WTC11 (cell line): ENCODE measurements around the gene THSD4. TPM values are rescaled to one million over a fixed set of nuclear protein-coding genes. Genes with fewer than 3 reads are reported as not detected.

ENCODE experiments used
- ATAC-seq: fragments of 200-7000 bp; cut with Tn5 transposase; 2 replicates; pipeline ENCODE4 v1.10.0; 2021; ENCODE audit warnings: mild to moderate bottlenecking, moderate library complexity
- CTCF ChIA-PET: fragments of 300-600 bp; sonication (Branson Sonifier 250); formaldehyde crosslinking; loops from one replicate; lab custom pipeline; 2021; ENCODE audit warnings: antibody characterized with exemption; lab: Charles Lee
- POLR2A ChIA-PET: fragments of 350-600 bp; sonication (Branson Sonifier 250); formaldehyde crosslinking; loops from one replicate; lab custom pipeline; 2021; ENCODE audit warnings: antibody characterized with exemption; lab: Charles Lee
- DNase-seq: peaks from one replicate; pipeline ENCODE4 v3.0.0; 2021; ENCODE audit warnings: low spot score
- H3K27ac Mint-ChIP-seq: 2 replicates; pipeline ENCODE4 v1.8.0; 2021; ENCODE audit warnings: mixed read lengths
- H3K27me3 Mint-ChIP-seq: 2 replicates; pipeline ENCODE4 v1.8.0; 2021; ENCODE audit warnings: low read depth, mild to moderate bottlenecking, moderate library complexity, mixed read lengths
- H3K36me3 Mint-ChIP-seq: 2 replicates; pipeline ENCODE4 v1.8.0; 2021; ENCODE audit warnings: mixed read lengths
- H3K4me1 Mint-ChIP-seq: 2 replicates; pipeline ENCODE4 v1.8.0; 2022; ENCODE audit warnings: mixed read lengths
- H3K4me3 Mint-ChIP-seq: 2 replicates; pipeline ENCODE4 v1.8.0; 2021; ENCODE audit warnings: mild to moderate bottlenecking, moderate library complexity, mixed read lengths
- H3K9me3 Mint-ChIP-seq: 2 replicates; pipeline ENCODE4 v1.8.0; 2021; ENCODE audit warnings: mixed read lengths
- CBFB ChIP-seq: sonication (generic); formaldehyde crosslinking; IDR thresholded peaks from 2 replicates; pipeline ENCODE4 v1.8.1; 2022; ENCODE audit warnings: mild to moderate bottlenecking, low read depth, missing genetic modification reagents
- E2F4 ChIP-seq: sonication (generic); formaldehyde crosslinking; IDR thresholded peaks from 2 replicates; pipeline ENCODE4 v1.8.1; 2022; ENCODE audit warnings: low read depth, mild to moderate bottlenecking, moderate library complexity, missing genetic modification reagents, borderline replicate concordance
- FOXJ3 ChIP-seq: sonication (generic); formaldehyde crosslinking; IDR thresholded peaks from 2 replicates; pipeline ENCODE4 v1.9.0; 2021; ENCODE audit warnings: missing genetic modification reagents, mild to moderate bottlenecking, borderline replicate concordance
- FOXP4 ChIP-seq: sonication (generic); formaldehyde crosslinking; IDR thresholded peaks from 2 replicates; pipeline ENCODE4 v1.8.0; 2022; ENCODE audit warnings: mild to moderate bottlenecking, missing genetic modification reagents
- NFE2L1 ChIP-seq: sonication (generic); formaldehyde crosslinking; IDR thresholded peaks from 2 replicates; pipeline ENCODE4 v1.8.1; 2023; ENCODE audit warnings: missing genetic modification reagents
- NR2C2 ChIP-seq: sonication (generic); formaldehyde crosslinking; IDR thresholded peaks from 2 replicates; pipeline ENCODE4 v1.8.0; 2022; ENCODE audit warnings: mild to moderate bottlenecking, missing genetic modification reagents
- PREB ChIP-seq: sonication (generic); formaldehyde crosslinking; IDR thresholded peaks from 2 replicates; pipeline ENCODE4 v1.8.1; 2022; ENCODE audit warnings: mild to moderate bottlenecking, missing genetic modification reagents, moderate library complexity, borderline replicate concordance
- SP1 ChIP-seq: sonication (generic); formaldehyde crosslinking; conservative IDR thresholded peaks from 2 replicates; pipeline ENCODE4 v1.8.1; 2022; ENCODE audit warnings: missing genetic modification reagents
- TEAD4 ChIP-seq: sonication (generic); formaldehyde crosslinking; IDR thresholded peaks from 2 replicates; pipeline ENCODE4 v1.8.0; 2022; ENCODE audit warnings: mild to moderate bottlenecking, missing genetic modification reagents
- TP53 ChIP-seq: sonication (generic); formaldehyde crosslinking; IDR thresholded peaks from 2 replicates; pipeline ENCODE4 v1.8.1; 2023; ENCODE audit warnings: mild to moderate bottlenecking, missing genetic modification reagents
- ZNF121 ChIP-seq: sonication (generic); formaldehyde crosslinking; IDR thresholded peaks from 2 replicates; pipeline ENCODE4 v1.8.0; 2023; ENCODE audit warnings: missing genetic modification reagents
- ZNF263 ChIP-seq: sonication (generic); formaldehyde crosslinking; IDR thresholded peaks from 2 replicates; pipeline ENCODE4 v1.8.1; 2022; ENCODE audit warnings: low read depth, mild to moderate bottlenecking, moderate library complexity, missing genetic modification reagents
- total RNA-seq: library from RNA; stranded (reverse); gene quantifications from 3 replicates; pipeline ENCODE4 v1.2.3, GENCODE V29; 2021
- TF ChIP-seq, protein P1 (sequence below): sonication (generic); formaldehyde crosslinking; IDR thresholded peaks from 2 replicates; pipeline ENCODE4 v1.8.0; 2022; ENCODE audit warnings: mild to moderate bottlenecking, missing genetic modification reagents
- TF ChIP-seq, protein P2 (sequence below): sonication (generic); formaldehyde crosslinking; IDR thresholded peaks from 2 replicates; pipeline ENCODE4 v1.8.1; 2023; ENCODE audit warnings: mild to moderate bottlenecking, missing genetic modification reagents, moderate library complexity
- TF ChIP-seq, protein P3 (sequence below): sonication (generic); formaldehyde crosslinking; IDR thresholded peaks from 2 replicates; pipeline ENCODE4 v1.8.1; 2023; ENCODE audit warnings: mild to moderate bottlenecking, missing genetic modification reagents
- TF ChIP-seq, protein P4 (sequence below): sonication (generic); formaldehyde crosslinking; conservative IDR thresholded peaks from 2 replicates; pipeline ENCODE4 v1.8.1; 2023; ENCODE audit warnings: mild to moderate bottlenecking, low read depth, missing genetic modification reagents, moderate library complexity
- TF ChIP-seq, protein P5 (sequence below): sonication (generic); formaldehyde crosslinking; IDR thresholded peaks from 2 replicates; pipeline ENCODE4 v1.8.1; 2023; ENCODE audit warnings: mild to moderate bottlenecking, missing genetic modification reagents, borderline replicate concordance

The THSD4 gene
- total RNA-seq, 1 experiment from 2014 or later: 7.8 TPM

- POLR2A ChIA-PET: no interaction called here
- no peak for DNase-seq
Observed at GRCh38 chr15:71319935-71320334, 204.7 kb downstream of the THSD4 start.

More at GRCh38 chr15:71319935-71320334, 204.7 kb downstream of the THSD4 start:
- Mint-ChIP-seq H3K36me3 (0 out of 2 replicates have a peak, but pooled peaks cover 5% of the 10 kb centered on the region), H3K4me3 (no peak overlapping the region), H3K27me3 (no peaks in the 10 kb centered on the region), H3K4me1 (peaks cover 4% of the 10 kb centered on the region), H3K9me3 (peaks cover 15% of the 10 kb centered on the region), H3K27ac (no peak overlapping the region)
- no peak for TF ChIP-seq NFE2L1 (CRISPR knock-in tag)
- TF ChIP-seq, protein P1, sequence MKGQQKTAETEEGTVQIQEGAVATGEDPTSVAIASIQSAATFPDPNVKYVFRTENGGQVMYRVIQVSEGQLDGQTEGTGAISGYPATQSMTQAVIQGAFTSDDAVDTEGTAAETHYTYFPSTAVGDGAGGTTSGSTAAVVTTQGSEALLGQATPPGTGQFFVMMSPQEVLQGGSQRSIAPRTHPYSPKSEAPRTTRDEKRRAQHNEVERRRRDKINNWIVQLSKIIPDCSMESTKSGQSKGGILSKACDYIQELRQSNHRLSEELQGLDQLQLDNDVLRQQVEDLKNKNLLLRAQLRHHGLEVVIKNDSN (CRISPR knock-in tag): no peak
- no peak for TF ChIP-seq CBFB
- TF ChIP-seq, protein P2, sequence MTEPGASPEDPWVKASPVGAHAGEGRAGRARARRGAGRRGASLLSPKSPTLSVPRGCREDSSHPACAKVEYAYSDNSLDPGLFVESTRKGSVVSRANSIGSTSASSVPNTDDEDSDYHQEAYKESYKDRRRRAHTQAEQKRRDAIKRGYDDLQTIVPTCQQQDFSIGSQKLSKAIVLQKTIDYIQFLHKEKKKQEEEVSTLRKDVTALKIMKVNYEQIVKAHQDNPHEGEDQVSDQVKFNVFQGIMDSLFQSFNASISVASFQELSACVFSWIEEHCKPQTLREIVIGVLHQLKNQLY (CRISPR knock-in tag): no peak
- TF ChIP-seq, protein P3, sequence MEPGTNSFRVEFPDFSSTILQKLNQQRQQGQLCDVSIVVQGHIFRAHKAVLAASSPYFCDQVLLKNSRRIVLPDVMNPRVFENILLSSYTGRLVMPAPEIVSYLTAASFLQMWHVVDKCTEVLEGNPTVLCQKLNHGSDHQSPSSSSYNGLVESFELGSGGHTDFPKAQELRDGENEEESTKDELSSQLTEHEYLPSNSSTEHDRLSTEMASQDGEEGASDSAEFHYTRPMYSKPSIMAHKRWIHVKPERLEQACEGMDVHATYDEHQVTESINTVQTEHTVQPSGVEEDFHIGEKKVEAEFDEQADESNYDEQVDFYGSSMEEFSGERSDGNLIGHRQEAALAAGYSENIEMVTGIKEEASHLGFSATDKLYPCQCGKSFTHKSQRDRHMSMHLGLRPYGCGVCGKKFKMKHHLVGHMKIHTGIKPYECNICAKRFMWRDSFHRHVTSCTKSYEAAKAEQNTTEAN (CRISPR knock-in tag): no peak
- TF ChIP-seq E2F4 (CRISPR knock-in tag): no peak
- no peak for TF ChIP-seq TP53 (CRISPR knock-in tag)
- no peak for TF ChIP-seq PREB (CRISPR knock-in tag)
- TF ChIP-seq, protein P4, sequence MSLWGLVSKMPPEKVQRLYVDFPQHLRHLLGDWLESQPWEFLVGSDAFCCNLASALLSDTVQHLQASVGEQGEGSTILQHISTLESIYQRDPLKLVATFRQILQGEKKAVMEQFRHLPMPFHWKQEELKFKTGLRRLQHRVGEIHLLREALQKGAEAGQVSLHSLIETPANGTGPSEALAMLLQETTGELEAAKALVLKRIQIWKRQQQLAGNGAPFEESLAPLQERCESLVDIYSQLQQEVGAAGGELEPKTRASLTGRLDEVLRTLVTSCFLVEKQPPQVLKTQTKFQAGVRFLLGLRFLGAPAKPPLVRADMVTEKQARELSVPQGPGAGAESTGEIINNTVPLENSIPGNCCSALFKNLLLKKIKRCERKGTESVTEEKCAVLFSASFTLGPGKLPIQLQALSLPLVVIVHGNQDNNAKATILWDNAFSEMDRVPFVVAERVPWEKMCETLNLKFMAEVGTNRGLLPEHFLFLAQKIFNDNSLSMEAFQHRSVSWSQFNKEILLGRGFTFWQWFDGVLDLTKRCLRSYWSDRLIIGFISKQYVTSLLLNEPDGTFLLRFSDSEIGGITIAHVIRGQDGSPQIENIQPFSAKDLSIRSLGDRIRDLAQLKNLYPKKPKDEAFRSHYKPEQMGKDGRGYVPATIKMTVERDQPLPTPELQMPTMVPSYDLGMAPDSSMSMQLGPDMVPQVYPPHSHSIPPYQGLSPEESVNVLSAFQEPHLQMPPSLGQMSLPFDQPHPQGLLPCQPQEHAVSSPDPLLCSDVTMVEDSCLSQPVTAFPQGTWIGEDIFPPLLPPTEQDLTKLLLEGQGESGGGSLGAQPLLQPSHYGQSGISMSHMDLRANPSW (CRISPR knock-in tag): no peak
- no peak for TF ChIP-seq SP1
- TF ChIP-seq NR2C2 (CRISPR knock-in tag): no peak
- TF ChIP-seq FOXJ3 (CRISPR knock-in tag): no peak
- TF ChIP-seq, protein P5, sequence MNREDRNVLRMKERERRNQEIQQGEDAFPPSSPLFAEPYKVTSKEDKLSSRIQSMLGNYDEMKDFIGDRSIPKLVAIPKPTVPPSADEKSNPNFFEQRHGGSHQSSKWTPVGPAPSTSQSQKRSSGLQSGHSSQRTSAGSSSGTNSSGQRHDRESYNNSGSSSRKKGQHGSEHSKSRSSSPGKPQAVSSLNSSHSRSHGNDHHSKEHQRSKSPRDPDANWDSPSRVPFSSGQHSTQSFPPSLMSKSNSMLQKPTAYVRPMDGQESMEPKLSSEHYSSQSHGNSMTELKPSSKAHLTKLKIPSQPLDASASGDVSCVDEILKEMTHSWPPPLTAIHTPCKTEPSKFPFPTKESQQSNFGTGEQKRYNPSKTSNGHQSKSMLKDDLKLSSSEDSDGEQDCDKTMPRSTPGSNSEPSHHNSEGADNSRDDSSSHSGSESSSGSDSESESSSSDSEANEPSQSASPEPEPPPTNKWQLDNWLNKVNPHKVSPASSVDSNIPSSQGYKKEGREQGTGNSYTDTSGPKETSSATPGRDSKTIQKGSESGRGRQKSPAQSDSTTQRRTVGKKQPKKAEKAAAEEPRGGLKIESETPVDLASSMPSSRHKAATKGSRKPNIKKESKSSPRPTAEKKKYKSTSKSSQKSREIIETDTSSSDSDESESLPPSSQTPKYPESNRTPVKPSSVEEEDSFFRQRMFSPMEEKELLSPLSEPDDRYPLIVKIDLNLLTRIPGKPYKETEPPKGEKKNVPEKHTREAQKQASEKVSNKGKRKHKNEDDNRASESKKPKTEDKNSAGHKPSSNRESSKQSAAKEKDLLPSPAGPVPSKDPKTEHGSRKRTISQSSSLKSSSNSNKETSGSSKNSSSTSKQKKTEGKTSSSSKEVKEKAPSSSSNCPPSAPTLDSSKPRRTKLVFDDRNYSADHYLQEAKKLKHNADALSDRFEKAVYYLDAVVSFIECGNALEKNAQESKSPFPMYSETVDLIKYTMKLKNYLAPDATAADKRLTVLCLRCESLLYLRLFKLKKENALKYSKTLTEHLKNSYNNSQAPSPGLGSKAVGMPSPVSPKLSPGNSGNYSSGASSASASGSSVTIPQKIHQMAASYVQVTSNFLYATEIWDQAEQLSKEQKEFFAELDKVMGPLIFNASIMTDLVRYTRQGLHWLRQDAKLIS: no peak
- TF ChIP-seq TEAD4 (CRISPR knock-in tag): no peak
- no peak for TF ChIP-seq FOXP4 (CRISPR knock-in tag)
- no peak for TF ChIP-seq ZNF263 (CRISPR knock-in tag)
- no peak for TF ChIP-seq ZNF121
- no peak for ATAC-seq
- CTCF ChIA-PET: no interaction called here
